Activated CD4-positive, alpha-beta T cell treated with anti-CD3 and anti-CD28 coated beads for 24 hours (primary cell): ENCODE measurements around the gene ZNF503.
"Not testable (repeated sequence)": the region's sequence is repeated elsewhere in the genome, so short reads cannot be mapped to it uniquely, and the experiment has no call there.

Source experiments
- DNase-seq, 2 donors: peaks; one replicate each; pipeline ENCODE4 v3.0.0-alpha.2; 2020; ENCODE audit warnings: low read depth in 2 of 2

The ZNF503 gene

GRCh38 chr10:75395066-75395931, 6.3 kb downstream of the ZNF503 start:
- DNase-seq: no peak

GRCh38 chr10:75394221-75394620, 7.3 kb downstream of the ZNF503 start:
- DNase-seq: no peak

GRCh38 chr10:75392744-75393143, 8.8 kb downstream of the ZNF503 start:
- DNase-seq: no peak

GRCh38 chr10:75392271-75392670, 9.3 kb downstream of the ZNF503 start:
- no peak for DNase-seq

GRCh38 chr10:75390178-75390577, 11.4 kb downstream of the ZNF503 start:
- DNase-seq: no peak

GRCh38 chr10:75388082-75388481, 13.5 kb downstream of the ZNF503 start:
- DNase-seq: no peak

GRCh38 chr10:75386128-75386527, 15.4 kb downstream of the ZNF503 start:
- DNase-seq: no peak

GRCh38 chr10:75379817-75380216, 21.7 kb downstream of the ZNF503 start:
- DNase-seq: no peak

- no peak for DNase-seq
Measured at GRCh38 chr10:75379212-75379724, 22.3 kb downstream of the ZNF503 start.

- no peak for DNase-seq
Measured at GRCh38 chr10:75378379-75378778, 23.2 kb downstream of the ZNF503 start.

GRCh38 chr10:75377869-75378268, 23.7 kb downstream of the ZNF503 start:
- no peak for DNase-seq

GRCh38 chr10:75375838-75376237, 25.7 kb downstream of the ZNF503 start:
- no peak for DNase-seq

- DNase-seq: no peak
Measured at GRCh38 chr10:75371010-75371409, 30.6 kb downstream of the ZNF503 start.

- not testable (repeated sequence) for DNase-seq
Measured at GRCh38 chr10:75369838-75370237, 31.7 kb downstream of the ZNF503 start.

GRCh38 chr10:75367901-75368300, 33.7 kb downstream of the ZNF503 start:
- no peak for DNase-seq

GRCh38 chr10:75367021-75367487, 34.5 kb downstream of the ZNF503 start:
- no peak for DNase-seq

GRCh38 chr10:75363431-75363830, 38.1 kb downstream of the ZNF503 start:
- no peak for DNase-seq

GRCh38 chr10:75359876-75360275, 41.7 kb downstream of the ZNF503 start:
- not testable (repeated sequence) for DNase-seq

- DNase-seq: no peak
Measured at GRCh38 chr10:75358835-75359421, 42.6 kb downstream of the ZNF503 start.

GRCh38 chr10:75358132-75358531, 43.4 kb downstream of the ZNF503 start:
- no peak for DNase-seq

GRCh38 chr10:75357500-75357899, 44.1 kb downstream of the ZNF503 start:
- no peak for DNase-seq

- no peak for DNase-seq
Measured at GRCh38 chr10:75356484-75356883, 45.1 kb downstream of the ZNF503 start.

GRCh38 chr10:75355706-75356105, 45.9 kb downstream of the ZNF503 start:
- DNase-seq: no peak
